GM19099 (cell line): ENCODE measurements around the gene TUBA3D.

ENCODE experiments used
- POLR2A ChIP-seq: IDR thresholded peaks from 3 replicates; pipeline ENCODE4 v1.6.1; 2011; ENCODE audit warnings: low read depth; ENCODE audit not compliant: insufficient read length; ENCODE audit errors: extremely low read depth

The TUBA3D gene

DNA sequence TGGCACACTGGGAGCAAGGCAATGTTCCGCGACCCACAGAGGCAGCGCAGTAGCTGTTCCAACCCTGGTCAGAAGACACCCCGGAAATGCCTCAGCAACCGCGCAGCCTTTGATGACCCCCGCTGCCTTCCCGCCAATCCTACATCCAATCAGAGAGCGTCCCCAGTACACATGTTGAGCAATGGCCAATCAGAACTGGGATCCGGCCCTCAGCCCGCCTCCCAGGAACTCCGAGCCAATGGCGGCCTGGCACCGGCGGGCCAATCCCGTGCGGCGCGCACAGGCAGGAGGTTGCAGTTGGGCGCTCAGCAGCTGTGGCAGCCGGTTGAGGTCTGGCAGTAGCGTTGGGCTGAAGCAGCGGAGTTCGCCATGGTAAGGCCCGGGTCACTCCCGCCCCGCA, at the start of gene TUBA3D:
TSS of gene TUBA3D (plus strand) at position 289 of the 400 bp plus-strand sequence. CDS start at position 370, 81 bp downstream.
- TF ChIP-seq POLR2A = no peak

DNA sequence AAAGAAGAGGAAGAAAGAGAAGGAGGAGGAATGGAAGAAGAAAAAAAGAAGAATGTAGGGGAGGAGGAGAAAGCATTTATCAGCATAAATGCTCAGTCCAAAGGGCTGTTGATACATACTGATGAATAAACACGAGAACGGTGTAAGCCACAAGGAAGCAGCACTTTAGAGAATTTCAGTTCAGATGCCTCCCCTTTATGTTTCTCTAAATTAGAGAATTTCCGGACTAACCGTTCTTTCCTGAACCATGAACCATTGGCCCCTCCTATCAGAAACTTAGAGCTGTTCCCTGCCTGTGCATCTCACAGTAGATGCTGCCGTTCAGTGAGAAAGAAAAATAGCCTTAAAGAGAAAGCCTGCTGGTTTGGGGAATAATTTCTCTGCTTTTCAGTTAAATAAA, 49.2 kb upstream of the TUBA3D start:
- TF ChIP-seq POLR2A = no peak

- TF ChIP-seq POLR2A = no peak
These were observed 44.6 kb upstream of the TUBA3D start for GRCh38 chr2:131431336-131431735.

DNA sequence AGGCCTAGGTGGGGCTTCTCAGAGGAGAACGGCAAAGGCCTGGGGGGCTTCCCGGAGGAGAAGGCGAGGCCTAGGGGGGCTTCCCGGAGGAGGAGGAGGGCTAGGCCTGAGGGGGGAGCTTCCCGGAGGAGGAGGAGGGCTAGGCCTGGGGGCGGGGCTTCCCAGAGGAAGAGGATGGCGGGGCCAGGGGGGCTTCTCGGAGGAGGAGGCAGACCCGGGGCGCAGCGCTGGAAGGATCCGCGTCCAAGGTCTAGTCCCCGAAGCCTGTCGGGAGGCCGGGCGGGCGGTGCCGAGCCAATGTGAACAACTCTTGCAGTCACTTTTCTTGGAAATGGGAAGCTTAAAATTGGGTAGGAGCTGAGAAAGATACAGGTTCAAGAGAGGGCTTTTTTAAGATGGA, 30.0 kb upstream of the TUBA3D start:
- TF ChIP-seq POLR2A = no peak

GRCh38 chr2:131488306-131489205, 12.6 kb downstream of the TUBA3D start:
- no peak for TF ChIP-seq POLR2A

GRCh38 chr2:131492015-131492417, 16.1 kb downstream of the TUBA3D start, which contains the start of gene MZT2A:
Gene MZT2A (minus strand): TSS chr2:131492397. CDS start chr2:131492376, 21 bp downstream.
- peak; percentile 42 for TF ChIP-seq POLR2A

GRCh38 chr2:131492418-131493198, 16.7 kb downstream of the TUBA3D start:
- peak; percentile 61 for TF ChIP-seq POLR2A

GRCh38 chr2:131493199-131493968, 17.5 kb downstream of the TUBA3D start:
- TF ChIP-seq POLR2A = no peak

DNA sequence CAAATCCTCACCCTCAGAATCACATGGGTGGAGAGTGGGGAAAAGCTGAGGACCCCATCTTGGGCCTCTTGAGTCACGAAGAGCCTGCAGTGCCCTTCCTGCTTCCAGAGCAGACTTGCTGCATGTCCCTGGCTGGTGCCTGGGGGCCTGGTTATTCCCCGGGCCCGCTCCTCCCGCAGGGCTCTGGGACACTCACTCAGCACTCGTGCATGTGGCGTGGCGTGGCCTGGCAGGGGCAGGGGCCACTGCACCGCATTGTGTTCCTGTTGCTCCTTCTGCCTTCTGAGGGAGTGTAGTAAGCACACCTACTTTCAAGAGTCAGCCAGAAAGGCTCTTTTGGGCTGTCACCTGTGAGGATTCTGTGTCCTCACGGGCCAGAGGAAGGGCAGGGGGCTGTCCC, 33.7 kb downstream of the TUBA3D start:
- no peak for TF ChIP-seq POLR2A

- no peak for TF ChIP-seq POLR2A
These were observed 40.1 kb downstream of the TUBA3D start for GRCh38 chr2:131516011-131516410.

DNA sequence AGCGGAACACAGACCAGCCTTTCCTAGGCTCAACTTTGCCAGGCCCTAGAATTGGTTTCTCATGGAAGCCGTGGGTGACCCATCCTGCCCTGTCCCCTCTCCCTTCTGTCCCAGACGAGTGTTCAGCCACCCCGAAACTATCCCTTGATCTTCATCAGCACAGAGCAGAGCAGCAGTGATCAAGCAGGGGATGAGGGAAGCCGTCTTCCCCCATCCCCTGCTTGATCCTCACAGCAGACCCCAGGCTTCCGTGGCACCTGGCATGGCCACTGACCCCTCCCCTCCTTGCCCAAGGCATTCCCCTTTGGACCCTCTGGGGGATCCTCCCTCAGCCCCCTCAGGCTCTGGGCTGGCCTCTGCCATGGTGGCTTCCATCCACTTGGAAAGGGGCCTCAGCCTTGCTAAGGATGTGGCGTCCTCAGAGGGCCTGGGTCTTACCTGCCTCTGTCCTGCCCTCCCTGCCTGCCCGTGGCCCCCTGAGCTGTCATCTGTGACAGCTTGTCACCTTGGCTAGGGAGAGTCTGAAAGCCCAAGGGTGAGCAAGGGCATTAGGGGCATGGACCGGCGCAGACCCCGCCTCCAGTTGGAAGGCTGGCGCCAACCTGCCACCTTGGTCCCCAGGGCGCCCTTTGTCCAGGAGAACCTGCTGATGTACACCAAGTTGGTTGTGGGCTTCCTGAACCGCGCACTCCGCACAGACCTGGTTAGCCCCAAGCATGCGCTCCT, 41.4 kb downstream of the TUBA3D start:
- TF ChIP-seq POLR2A = no peak

DNA sequence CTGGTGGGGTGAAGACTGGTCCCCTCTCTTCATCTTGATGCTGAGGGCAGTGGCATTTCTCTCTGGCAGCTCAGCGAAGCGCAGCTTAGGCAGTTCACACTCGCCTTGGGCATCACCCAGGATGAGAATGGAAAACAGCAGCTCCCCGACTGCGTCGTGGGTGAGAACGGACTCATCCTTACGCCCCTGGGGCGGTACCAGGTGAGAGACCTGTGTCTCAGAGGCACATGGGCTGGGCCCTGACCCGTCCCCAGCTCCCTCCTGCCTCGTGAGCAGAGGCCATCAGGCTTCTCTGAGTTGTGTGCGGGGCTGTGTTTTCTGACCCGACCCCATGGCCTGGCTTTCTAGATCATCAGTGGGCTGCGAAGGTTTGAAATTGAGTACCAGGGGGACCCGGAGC, 43.5 kb downstream of the TUBA3D start:
- no peak for TF ChIP-seq POLR2A

DNA sequence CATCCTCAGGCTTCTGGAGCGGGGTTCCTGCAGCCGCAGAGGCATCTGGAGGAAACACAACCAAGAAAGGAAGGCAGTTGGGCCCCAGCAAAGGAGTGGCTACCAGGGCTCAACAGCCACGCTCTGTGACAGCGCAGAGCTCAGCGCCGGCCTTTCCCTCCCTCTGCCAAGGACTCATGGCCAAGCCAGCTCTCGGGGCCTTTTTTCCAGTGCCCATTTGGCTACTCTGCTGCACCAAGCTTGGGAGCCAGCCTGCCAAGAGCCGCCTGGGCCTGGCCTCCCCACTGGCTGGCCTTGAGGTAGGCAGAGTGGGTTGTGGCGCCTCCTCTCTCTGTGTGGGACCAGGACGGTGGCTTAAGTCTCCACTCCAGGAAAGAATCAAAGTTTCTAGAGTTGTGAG, 44.6 kb downstream of the TUBA3D start:
- TF ChIP-seq POLR2A = no peak
